Thymus (tissue), 11 donors: ENCODE results near the gene AZGP1. TPM values are rescaled to one million over a fixed set of nuclear protein-coding genes. Genes with fewer than 3 reads are reported as not detected.
"Not testable (repeated sequence)": the region's sequence is repeated elsewhere in the genome, so short reads cannot be mapped to it uniquely, and the experiment has no call there.

ENCODE experiments used
- DNase-seq, 9 donors: peaks; one replicate each; pipeline ENCODE4 v3.0.0-alpha.2; 2013; ENCODE audit warnings: low spot score in 9 of 9, low read depth in 6 of 9, missing footprints in 1 of 9
- H3K27ac ChIP-seq, 2 donors: one replicate each; pipeline ENCODE4 v1.5.1; 2013; ENCODE audit warnings: control low read depth in 1 of 2, low read depth in 1 of 2, low read length in 1 of 2, mild to moderate bottlenecking in 1 of 2, moderate library complexity in 1 of 2
- H3K27me3 ChIP-seq, 2 donors: one replicate each; pipeline ENCODE4 v1.5.1; 2013; ENCODE audit warnings: low read length in 1 of 2; ENCODE audit not compliant: control insufficient read depth in 2 of 2, insufficient read depth in 1 of 2
- H3K36me3 ChIP-seq, 2 donors: one replicate each; pipeline ENCODE4 v1.5.1; 2013; ENCODE audit warnings: low read length in 1 of 2, mild to moderate bottlenecking in 1 of 2, moderate library complexity in 1 of 2; ENCODE audit not compliant: control insufficient read depth in 2 of 2, insufficient read depth in 2 of 2
- H3K4me1 ChIP-seq, 2 donors: one replicate each; pipeline ENCODE4 v1.5.1; 2013; ENCODE audit warnings: low read length in 2 of 2; ENCODE audit not compliant: control insufficient read depth in 2 of 2, insufficient read depth in 2 of 2
- H3K4me3 ChIP-seq, 2 donors: one replicate each; pipeline ENCODE4 v1.5.1; 2013; ENCODE audit warnings: low read length in 2 of 2, control low read depth in 1 of 2, mild to moderate bottlenecking in 1 of 2
- H3K9me3 ChIP-seq, 2 donors: one replicate each; pipeline ENCODE4 v1.5.1; 2013; ENCODE audit warnings: low read length in 1 of 2, mild to moderate bottlenecking in 1 of 2; ENCODE audit not compliant: control insufficient read depth in 2 of 2, insufficient read depth in 1 of 2
- WGBS: extraction: QIAGEN DNeasy Blood & Tissue Kit; methylation state at CpG from one replicate; pipeline ENCODE4 v1.1.7; 2013; 5-methylcytosine and 5-hydroxymethylcytosine counted together
- polyA plus RNA-seq: library from polyadenylated mRNA; stranded (reverse); fragments of 200-250 nt; gene quantifications from one replicate; pipeline ENCODE4 v1.2.3, GENCODE V29; 2013
- total RNA-seq: library from RNA; stranded (reverse); fragments of 120-200 nt; gene quantifications from one replicate; pipeline ENCODE4 v1.2.4, GENCODE V29; 2013
- donor health status: healthy.

Gene AZGP1
- total and polyA plus RNA-seq, 2 donors, result 0.76 to 4.7 TPM

DNA sequence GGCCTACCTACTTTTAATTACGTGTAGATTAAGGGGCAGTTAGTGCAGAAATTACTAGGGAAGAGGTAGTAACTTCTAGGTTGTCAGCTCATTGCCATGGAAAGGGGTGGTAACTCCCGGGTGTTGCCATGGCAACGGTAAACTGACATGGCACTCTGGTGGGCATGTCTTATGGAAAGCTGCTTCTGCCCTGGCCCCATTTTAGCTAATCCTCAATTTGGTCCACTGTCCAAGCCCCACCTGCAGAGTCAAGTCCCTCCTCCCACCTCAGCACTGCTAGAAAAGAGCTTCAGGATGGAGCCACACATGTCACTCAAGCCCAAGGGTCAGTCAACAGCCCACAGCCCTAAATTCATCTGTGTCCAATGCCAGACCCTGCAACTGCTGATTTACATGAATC, 32.1 kb upstream of the AZGP1 start:
- Histone ChIP-seq H3K4me1 (peaks cover 0 to 6% of the 10 kb centered on the region in 2 donors), H3K9me3 (no peaks in the 10 kb centered on the region), H3K4me3 (no peak overlapping the region), H3K36me3 (no peaks in the 10 kb centered on the region), H3K27ac (no peak overlapping the region), H3K27me3 (no peaks in the 10 kb centered on the region)
- whole genome bisulfite sequencing, result 94% methylated on average over 3 of the region's 3 CpGs
- DNase-seq, result no peak

DNA sequence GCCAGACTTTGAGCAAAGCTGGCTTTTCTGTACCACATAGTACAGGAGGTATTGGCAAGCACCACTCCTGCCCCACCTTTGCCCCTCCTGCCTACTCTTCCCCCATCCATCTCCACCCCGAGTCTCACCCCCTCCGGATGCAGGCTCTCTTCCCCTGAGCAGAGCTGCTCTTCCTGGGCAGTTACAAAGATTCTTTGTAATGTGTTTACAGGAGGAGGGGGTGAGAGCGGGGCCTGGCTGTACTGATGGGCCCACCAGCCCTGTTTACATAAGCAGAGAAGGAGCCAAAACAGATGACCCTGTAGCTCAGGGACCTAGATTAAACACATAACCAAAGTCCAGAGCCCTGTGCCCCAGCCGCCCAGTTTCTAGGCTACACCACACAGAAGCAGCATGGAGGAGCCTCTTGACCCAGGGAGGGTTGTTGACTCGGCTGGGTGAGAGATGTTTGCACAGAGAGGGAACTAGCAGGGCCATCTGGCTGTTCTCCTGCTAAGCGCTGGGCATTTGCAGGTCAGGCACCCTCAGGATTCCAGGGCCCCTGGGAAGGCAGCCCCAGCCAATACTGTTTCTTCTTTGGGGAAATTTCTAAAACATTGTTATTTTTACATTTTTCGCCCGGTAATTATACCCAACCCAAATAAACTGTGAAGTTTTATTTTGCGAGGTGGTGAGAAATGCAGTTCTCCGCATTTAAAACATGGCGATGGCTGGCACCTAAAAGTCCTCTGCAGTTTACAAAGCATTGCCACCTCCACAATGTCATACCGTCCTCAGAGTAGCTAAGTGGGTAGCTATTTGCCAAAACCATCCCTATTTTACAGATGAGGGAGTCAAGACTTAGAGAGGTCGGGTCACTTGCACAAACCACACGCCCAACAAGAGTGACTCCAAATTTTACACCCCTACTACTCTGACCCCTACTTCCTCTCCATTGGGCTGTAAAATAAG, 28.2 kb upstream of the AZGP1 start:
- no peak for DNase-seq
- no peaks in the 10 kb centered on the region for H3K36me3 ChIP-seq
- 71% methylated on average over 14 of the region's 14 CpGs for WGBS
- peaks cover 0 to 6% of the 10 kb centered on the region in 2 donors for H3K4me1 ChIP-seq
- no peaks in the 10 kb centered on the region for H3K27me3 ChIP-seq
- no peak overlapping the region for H3K4me3 ChIP-seq
- H3K9me3 ChIP-seq, result no peaks in the 10 kb centered on the region
- no peak overlapping the region for H3K27ac ChIP-seq

DNA sequence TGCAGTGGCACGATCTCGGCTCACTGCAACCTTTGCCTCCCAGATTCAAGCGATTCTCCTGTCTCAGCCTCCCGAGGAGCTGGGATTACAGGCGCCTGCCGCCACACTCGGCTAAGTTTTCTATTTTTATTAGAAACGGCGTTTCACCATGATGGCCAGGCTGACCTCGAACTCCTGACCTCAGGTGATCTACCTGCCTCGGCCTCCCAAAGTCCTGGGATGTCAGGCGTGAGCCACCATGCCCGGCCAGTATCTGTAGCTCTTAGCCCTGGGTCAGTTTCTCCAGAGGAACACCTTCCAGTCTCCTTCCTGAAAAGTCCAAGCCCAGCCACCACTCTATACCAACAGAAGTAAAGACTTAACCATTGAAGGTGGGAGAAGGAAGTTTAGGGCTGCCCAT, 24.4 kb upstream of the AZGP1 start:
- Histone ChIP-seq H3K4me3 (no peak overlapping the region), H3K27ac (no peak overlapping the region), H3K9me3 (no peaks in the 10 kb centered on the region), H3K4me1 (peaks cover 9 to 20% of the 10 kb centered on the region in 2 donors), H3K36me3 (no peaks in the 10 kb centered on the region), H3K27me3 (no peaks in the 10 kb centered on the region)
- no peak for DNase-seq
- WGBS, result 96% methylated on average over 13 of the region's 13 CpGs

DNA sequence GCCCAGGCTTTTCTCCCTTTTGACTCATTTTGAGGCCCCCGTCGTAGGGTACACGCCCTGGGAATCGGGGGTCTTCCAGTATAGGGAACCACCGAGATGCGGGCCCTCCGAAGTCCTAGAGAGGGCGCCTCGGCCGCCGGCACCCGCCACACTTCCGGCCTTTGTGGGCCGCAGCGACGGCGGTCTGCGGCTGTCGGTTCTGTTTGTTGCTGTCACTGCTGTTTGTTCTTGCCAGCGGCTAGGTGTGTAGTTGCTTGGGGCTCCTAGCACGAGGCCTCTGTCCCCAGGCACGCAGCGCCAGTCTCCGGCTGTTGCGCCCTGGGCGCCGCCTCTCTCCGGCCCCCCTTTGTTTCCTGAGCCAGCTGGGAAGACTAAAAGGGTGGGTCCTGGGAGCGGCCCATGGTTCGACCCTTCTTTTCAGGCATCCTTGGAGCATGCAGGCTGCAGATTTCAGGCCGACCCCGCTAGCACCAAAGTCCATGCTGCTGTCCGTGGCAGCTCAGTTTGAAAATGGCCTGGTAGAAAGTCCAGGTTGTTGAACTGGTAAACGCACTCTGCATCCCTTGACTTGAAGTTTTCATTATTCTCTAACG, 21.8 kb upstream of the AZGP1 start:
- Histone ChIP-seq H3K4me3 (peak overlapping the region; percentile 46 to 69), H3K4me1 (peaks cover 9 to 14% of the 10 kb centered on the region in 2 donors), H3K9me3 (no peaks in the 10 kb centered on the region), H3K27ac (peak overlapping the region; percentile 89 to 90), H3K36me3 (no peaks in the 10 kb centered on the region), H3K27me3 (peaks cover 0 to 2% of the 10 kb centered on the region in 2 donors)
- DNase-seq, result peak in 7 of 9 donors; percentile 49 to 83 (median 60)
- WGBS, result 5% methylated on average over 35 of the region's 35 CpGs

DNA sequence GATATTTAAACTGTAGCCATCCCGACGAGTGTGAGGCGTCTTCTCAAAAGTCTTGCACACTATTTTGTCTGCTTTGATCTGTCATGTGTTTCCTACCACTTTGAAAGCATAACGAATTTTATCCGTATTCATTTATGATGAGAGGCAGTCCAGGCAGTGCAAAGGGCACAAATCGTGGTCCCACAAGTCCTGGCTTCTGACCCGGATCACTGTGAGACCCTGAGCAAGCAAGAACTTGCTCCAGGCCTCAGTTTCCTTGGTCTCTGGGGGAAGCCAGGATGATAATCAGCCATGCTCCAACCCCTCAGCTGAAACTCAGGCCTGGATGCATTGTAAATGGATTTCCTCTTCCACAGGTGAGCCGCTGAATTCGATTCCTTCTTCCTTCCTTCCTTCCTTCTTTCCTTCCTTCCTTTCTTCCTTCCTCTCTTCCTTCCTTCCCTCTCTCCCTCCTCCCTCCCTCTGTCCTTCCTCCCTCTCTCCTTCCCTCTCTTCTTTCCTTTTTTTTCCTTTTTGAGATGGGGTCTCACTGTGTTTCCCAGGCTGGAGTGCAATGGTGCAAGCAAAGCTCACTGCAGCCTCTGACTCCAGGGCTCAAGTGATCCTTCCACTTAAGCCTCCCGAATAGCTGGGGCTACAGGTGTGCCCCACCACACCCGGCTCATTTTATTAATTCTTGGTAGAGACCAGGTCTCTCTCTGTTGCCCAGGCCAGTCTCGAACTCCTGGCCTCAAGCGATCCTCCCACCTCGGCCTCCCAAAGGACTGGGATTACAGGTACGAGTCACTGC, 21.1 kb upstream of the AZGP1 start:
- DNase-seq, result no peak

DNA sequence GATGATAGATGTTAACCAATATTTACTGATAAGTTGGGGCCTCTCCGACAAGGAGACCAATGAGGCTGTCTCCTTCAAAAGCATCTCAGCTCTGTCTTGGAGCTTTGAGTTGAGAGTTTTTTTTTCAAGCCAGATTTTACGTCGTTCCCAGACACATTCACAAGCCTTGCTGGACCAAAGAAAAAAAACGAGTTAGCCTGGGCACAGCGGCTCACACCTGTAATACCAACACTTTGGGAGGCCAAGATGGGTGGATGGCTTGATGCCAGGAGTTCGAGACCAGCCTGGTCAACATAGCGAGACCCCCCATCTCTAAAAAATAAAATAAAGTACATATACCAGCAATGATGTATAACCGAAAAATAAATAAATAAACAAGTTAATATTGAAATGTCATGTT, 19.0 kb upstream of the AZGP1 start:
- WGBS, result 95% methylated on average over 8 of the region's 8 CpGs
- DNase-seq, result no peak
- peaks cover 9 to 21% of the 10 kb centered on the region in 2 donors for H3K4me1 ChIP-seq

More for the DNA sequence above, 21.1 kb upstream of the AZGP1 start:
- H3K9me3 ChIP-seq, result no peaks in the 10 kb centered on the region
- peaks cover 9 to 14% of the 10 kb centered on the region in 2 donors for H3K4me1 ChIP-seq
- H3K27me3 ChIP-seq, result peaks cover 0 to 4% of the 10 kb centered on the region in 2 donors
- WGBS, result 67% methylated on average over 15 of the region's 15 CpGs
- H3K27ac ChIP-seq, result peak overlapping the region in 1 of 2 donors; percentile 90
- no peaks in the 10 kb centered on the region for H3K36me3 ChIP-seq
- H3K4me3 ChIP-seq, result peak overlapping the region; percentile 46 to 69

DNA sequence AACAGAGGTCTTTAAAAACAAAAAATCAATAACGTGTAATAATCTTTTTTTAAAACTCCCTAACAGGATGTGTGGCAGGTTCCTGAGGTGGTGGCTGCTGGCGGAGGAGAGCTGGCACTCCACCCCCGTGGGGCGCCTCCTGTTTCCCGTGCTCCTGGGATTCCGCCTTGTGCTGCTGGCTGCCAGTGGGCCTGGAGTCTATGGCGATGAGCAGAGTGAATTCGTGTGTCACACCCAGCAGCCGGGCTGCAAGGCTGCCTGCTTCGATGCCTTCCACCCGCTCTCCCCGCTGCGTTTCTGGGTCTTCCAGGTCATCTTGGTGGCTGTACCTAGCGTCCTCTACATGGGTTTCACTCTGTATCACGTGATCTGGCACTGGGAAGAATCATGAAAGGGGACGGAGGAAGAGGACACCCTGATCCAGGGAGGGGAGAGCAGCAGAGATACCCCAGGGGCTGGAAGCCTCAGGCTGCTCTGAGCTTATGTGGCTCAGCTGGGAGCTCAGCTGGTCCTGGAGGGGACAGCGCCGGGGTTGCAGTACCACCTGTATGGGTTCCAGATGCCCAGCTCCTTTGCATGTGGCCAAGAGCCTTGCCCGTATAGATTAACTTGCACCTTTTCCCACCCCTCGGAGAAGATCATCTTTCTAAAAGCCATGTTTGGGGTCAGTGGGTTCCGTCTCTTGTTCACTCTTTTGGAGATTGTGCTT, 16.7 kb upstream of the AZGP1 start:
- no peak for DNase-seq

More for the DNA sequence above, 19.0 kb upstream of the AZGP1 start:
- no peak overlapping the region for H3K27ac ChIP-seq
- H3K36me3 ChIP-seq, result no peaks in the 10 kb centered on the region
- peaks cover 0 to 14% of the 10 kb centered on the region in 2 donors for H3K27me3 ChIP-seq
- H3K9me3 ChIP-seq, result no peaks in the 10 kb centered on the region
- H3K4me3 ChIP-seq, result no peak overlapping the region

DNA sequence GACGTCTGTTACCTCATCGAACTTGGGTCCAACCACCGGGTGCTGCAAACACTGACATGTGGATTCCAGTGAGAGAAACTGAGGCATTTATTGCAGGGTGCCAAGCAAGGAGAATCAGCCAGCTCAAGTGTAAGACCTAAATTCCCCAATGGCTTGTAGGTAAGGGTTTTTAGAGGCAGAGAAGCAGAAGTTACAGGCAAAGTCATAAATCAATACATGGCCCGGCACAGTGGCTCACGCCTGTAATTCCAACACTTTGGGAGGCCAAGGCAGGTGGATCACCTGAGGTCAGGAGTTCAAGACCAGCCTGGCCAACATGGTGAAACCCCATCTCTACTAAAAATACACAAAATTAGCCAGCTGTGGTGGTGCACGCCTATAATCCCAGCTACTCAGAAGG, 15.7 kb upstream of the AZGP1 start:
- peaks cover 0 to 25% of the 10 kb centered on the region in 2 donors for H3K27me3 ChIP-seq
- H3K36me3 ChIP-seq, DNase-seq, H3K9me3 ChIP-seq, H3K27ac ChIP-seq, H3K4me3 ChIP-seq, H3K4me1 ChIP-seq: not testable (repeated sequence)
- 81% methylated on average over 6 of the region's 6 CpGs for WGBS

More for the DNA sequence above, 16.7 kb upstream of the AZGP1 start:
- Histone ChIP-seq H3K27ac (no peak overlapping the region), H3K4me3 (no peak overlapping the region), H3K27me3 (peaks cover 0 to 25% of the 10 kb centered on the region in 2 donors), H3K9me3 (no peaks in the 10 kb centered on the region), H3K4me1 (peaks cover 5 to 14% of the 10 kb centered on the region in 2 donors), H3K36me3 (no peaks in the 10 kb centered on the region)
- 76% methylated on average over 21 of the region's 21 CpGs for WGBS
